ENCODE results near the gene PPP1R18. TPM values are rescaled to one million over a fixed set of nuclear protein-coding genes. Genes with fewer than 3 reads are reported as not detected.

PPP1R18 gene
- total RNA-seq, 2 donors from 2014 or later: 14.5 to 20.0 TPM

DNA sequence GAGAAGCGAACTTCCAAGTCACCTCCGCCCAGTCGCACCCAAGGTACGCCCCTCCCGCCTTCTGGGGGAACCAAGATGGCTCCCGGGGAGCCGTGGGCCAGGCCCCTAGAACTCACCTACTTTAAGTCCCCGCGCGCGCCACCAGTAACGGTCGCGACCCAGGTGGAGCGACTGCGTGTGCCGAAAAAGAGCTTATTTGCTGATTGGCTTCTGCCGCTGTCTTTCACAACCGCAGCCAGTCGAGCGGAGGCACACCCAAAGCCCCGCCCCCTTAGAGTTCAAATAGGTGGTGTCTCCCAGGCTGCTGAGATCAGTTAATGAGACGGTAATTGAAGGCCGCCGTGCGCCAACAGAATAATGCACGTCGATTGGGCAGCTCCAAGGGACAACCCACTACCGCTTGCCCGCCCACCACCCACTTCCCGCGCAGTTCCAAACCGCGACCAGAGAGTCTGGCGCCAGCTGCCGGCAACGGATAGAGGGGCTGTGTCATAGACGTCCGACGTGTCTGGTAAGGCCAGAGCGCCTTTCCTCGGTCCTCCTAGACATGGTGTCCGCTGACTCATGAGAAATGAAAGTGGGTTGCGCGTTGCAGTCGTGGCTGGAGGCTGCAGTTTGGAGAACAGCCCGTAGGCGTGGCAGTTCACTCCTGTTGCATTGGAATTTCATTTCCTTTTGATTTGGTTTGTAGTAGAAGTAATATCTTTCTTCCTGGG, 30.8 kb upstream of the PPP1R18 start, which contains the start of gene MDC1:
Gene MDC1, minus strand, starts transcription at position 153 of the 716 bp plus-strand sequence. CDS start 2,106 bp downstream, outside the sequence.
- intact Hi-C loops (cut with DNase I): no loop called here
- H3K27me3 ChIP-seq: no peaks in the 10 kb centered on the region
- no peaks in the 10 kb centered on the region for H3K9me3 ChIP-seq
- H3K4me3 ChIP-seq: peak within 1 kb of the TSS; percentile 24 to 64
- DNase-seq (peak; percentile 99 to 100 (median 100)), ATAC-seq (peak; percentile 84)
- H3K27ac ChIP-seq: peak within 1 kb of the TSS; percentile 90 to 97 (median 94)
- H3K4me1 ChIP-seq: peaks cover 34% of the 10 kb centered on the region
- TF ChIP-seq CTCF (IDR thresholded peaks at IDR 0.05): peak in 6 of 7 experiments; percentile 22 to 74 (median 62)
- peak; percentile 70 to 95 (median 93) for TF ChIP-seq POLR2A (IDR thresholded peaks at IDR 0.05)
- H3K36me3 ChIP-seq (replicated peaks in 1 of 2; ENCODE audit: insufficient read depth in 1 of 2, low read depth in 2 of 2): peaks cover 0 to 1% of the 10 kb centered on the region in 2 donors
- 0 to 1% methylated on average over 22 to 48 of the region's 48 CpGs for WGBS, 2 donors

DNA sequence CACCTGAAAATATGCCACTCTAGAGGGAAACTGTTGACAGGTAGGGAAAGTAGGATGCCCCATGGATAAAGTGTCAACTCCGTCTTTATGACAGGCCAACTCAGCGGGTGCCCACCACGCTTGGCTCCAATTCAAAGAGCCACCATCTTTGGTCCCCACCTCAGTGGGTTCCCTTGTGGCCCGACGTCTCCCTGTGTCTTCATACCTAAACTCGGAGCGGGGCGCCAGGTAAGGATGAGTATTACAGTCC, 30.4 kb upstream of the PPP1R18 start:
- DNase-seq: no peak
- WGBS, 2 donors: 1 to 3% methylated on average over 8 of the region's 8 CpGs
- peak overlapping the region; percentile 90 to 97 (median 94) for H3K27ac ChIP-seq
- peak overlapping the region; percentile 24 to 64 for H3K4me3 ChIP-seq
- no peaks in the 10 kb centered on the region for H3K27me3 ChIP-seq
- intact Hi-C loops (cut with DNase I): no loop called here
- peaks cover 0 to 3% of the 10 kb centered on the region in 2 donors for H3K36me3 ChIP-seq (replicated peaks in 1 of 2; ENCODE audit: insufficient read depth in 1 of 2, low read depth in 2 of 2)
- H3K4me1 ChIP-seq: peaks cover 30% of the 10 kb centered on the region
- H3K9me3 ChIP-seq: no peaks in the 10 kb centered on the region
- no peak for TF ChIP-seq CTCF (IDR thresholded peaks at IDR 0.05)
- no peak for TF ChIP-seq POLR2A (IDR thresholded peaks at IDR 0.05)
- ATAC-seq: no peak

GRCh38 chr6:30714263-30714662, 27.8 kb upstream of the PPP1R18 start:
- DNase-seq (no peak), ATAC-seq (no peak)
- Histone ChIP-seq H3K9me3 (no peaks in the 10 kb centered on the region), H3K4me1 (peaks cover 31% of the 10 kb centered on the region), H3K36me3 (replicated peaks in 1 of 2; ENCODE audit: insufficient read depth in 1 of 2, low read depth in 2 of 2) (peaks cover 0 to 3% of the 10 kb centered on the region in 2 donors), H3K27ac (no peak overlapping the region), H3K27me3 (no peaks in the 10 kb centered on the region), H3K4me3 (no peak overlapping the region)
- whole genome bisulfite sequencing, 2 donors: 94 to 100% methylated on average over 1 of the region's 1 CpG
- TF ChIP-seq CTCF (IDR thresholded peaks at IDR 0.05): no peak
- no peak for TF ChIP-seq POLR2A (IDR thresholded peaks at IDR 0.05)
- intact Hi-C loops (cut with DNase I): no loop called here

- intact Hi-C loops (cut with DNase I): no loop called here
- Histone ChIP-seq H3K4me1 (peaks cover 28% of the 10 kb centered on the region), H3K27ac (peak overlapping the region in 1 of 4 donors; percentile 15), H3K4me3 (no peak overlapping the region), H3K27me3 (no peaks in the 10 kb centered on the region), H3K36me3 (replicated peaks in 1 of 2; ENCODE audit: insufficient read depth in 1 of 2, low read depth in 2 of 2) (peaks cover 0 to 3% of the 10 kb centered on the region in 2 donors), H3K9me3 (no peaks in the 10 kb centered on the region)
- DNase-seq (no peak), ATAC-seq (no peak)
- TF ChIP-seq POLR2A (IDR thresholded peaks at IDR 0.05) (no peak), CTCF (IDR thresholded peaks at IDR 0.05) (no peak)
- 73 to 96% methylated on average over 5 to 7 of the region's 7 CpGs for WGBS, 2 donors
Observed at GRCh38 chr6:30712441-30712945, 26.0 kb upstream of the PPP1R18 start.

Data from body of pancreas (tissue), 4 donors.